Panc1 (cell line): Measurements from ENCODE around the gene DDIT3.

Experiments
- POLR2AphosphoS5 ChIP-seq: IDR thresholded peaks from 2 replicates; pipeline ENCODE4 v1.6.1; 2012; ENCODE audit warnings: mild to moderate bottlenecking, low read depth, low read length, moderate library complexity
- SIN3A ChIP-seq: IDR thresholded peaks from 2 replicates; pipeline ENCODE4 v1.6.1; 2012; ENCODE audit warnings: low read depth, mild to moderate bottlenecking, low read length, moderate library complexity, borderline replicate concordance; ENCODE audit not compliant: insufficient read depth
- TCF7L2 ChIP-seq: IDR thresholded peaks from 2 replicates; pipeline ENCODE4 v1.6.1; 2011; ENCODE audit warnings: mild to moderate bottlenecking, low read depth, low read length, inconsistent platforms
- TF ChIP-seq, protein P1 (sequence below): fragments of 450-650 bp; IDR thresholded peaks from 2 replicates; pipeline ENCODE4 v1.5.1; 2017; ENCODE audit warnings: mild to moderate bottlenecking

DNA sequence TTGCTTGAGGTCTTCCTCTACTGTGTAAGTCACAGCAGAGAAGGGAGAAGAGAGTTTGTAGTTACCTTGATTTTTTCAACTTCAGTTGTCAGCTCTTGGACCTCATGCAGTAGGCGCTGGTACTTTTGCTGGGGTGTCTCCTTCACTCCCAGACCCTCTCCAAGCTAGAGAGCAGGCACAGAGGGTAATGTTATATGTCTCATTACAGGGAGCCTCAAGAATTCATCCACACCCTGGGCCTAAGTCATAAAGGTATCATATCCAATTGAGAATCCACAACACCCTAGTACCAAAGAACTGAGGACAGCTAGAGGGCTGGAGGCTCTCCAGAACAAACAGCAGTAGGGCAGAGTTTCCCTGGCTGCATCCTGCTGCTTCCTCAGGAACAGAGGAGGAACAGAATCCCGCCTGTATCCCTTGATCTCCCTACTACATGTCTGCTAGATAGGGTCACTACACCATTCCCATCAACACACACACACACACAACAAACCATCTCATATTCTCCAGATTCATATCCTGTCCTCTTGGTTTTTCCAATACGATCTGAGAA lies 14.8 kb upstream of the DDIT3 start:
- TF ChIP-seq, protein P1, sequence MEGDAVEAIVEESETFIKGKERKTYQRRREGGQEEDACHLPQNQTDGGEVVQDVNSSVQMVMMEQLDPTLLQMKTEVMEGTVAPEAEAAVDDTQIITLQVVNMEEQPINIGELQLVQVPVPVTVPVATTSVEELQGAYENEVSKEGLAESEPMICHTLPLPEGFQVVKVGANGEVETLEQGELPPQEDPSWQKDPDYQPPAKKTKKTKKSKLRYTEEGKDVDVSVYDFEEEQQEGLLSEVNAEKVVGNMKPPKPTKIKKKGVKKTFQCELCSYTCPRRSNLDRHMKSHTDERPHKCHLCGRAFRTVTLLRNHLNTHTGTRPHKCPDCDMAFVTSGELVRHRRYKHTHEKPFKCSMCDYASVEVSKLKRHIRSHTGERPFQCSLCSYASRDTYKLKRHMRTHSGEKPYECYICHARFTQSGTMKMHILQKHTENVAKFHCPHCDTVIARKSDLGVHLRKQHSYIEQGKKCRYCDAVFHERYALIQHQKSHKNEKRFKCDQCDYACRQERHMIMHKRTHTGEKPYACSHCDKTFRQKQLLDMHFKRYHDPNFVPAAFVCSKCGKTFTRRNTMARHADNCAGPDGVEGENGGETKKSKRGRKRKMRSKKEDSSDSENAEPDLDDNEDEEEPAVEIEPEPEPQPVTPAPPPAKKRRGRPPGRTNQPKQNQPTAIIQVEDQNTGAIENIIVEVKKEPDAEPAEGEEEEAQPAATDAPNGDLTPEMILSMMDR: no peak
- TF ChIP-seq POLR2AphosphoS5 (no peak), SIN3A (no peak), TCF7L2 (no peak)
